H1 (cell line): ENCODE data around the gene LPP. TPM values are rescaled to one million over a fixed set of nuclear protein-coding genes. Genes with fewer than 3 reads are reported as not detected.

Experiments
- CTCF ChIA-PET: fragments of 300-600 bp; sonication (Branson Sonifier 250); formaldehyde crosslinking; loops from one replicate; lab custom pipeline; 2021; ENCODE audit not compliant: partially characterized antibody; lab: Charles Lee
- POLR2A ChIA-PET: fragments of 300-600 bp; sonication (Branson Sonifier 250); formaldehyde crosslinking; loops from one replicate; lab custom pipeline; 2021; ENCODE audit warnings: inconsistent platforms; ENCODE audit not compliant: partially characterized antibody; lab: Charles Lee
- DNase-seq, 2 experiments: peaks; one replicate each; pipeline versions ENCODE4 v3.0.0 to v3.0.0-alpha.2; 2010 to 2022; ENCODE audit warnings: low spot score in 2 of 2, low read depth in 1 of 2, mixed read lengths in 1 of 2
- FAIRE-seq: peaks from 2 replicates; lab custom pipeline; 2011; peaks lifted over from hg19 to GRCh38; lab: Jason Lieb, UNC
- H2AFZ ChIP-seq: 2 replicates; pipeline ENCODE4 v1.8.1; 2012; ENCODE audit warnings: low read length, inconsistent platforms
- H2AK5ac ChIP-seq: 2 replicates; pipeline ENCODE4 v1.6.1; 2013; ENCODE audit warnings: low read depth, low read length
- H2BK120ac ChIP-seq: replicated peaks from 2 replicates; pipeline ENCODE3; 2013; ENCODE audit warnings: low read depth, low read length, inconsistent platforms
- H2BK12ac ChIP-seq: 2 replicates; pipeline ENCODE4 v1.6.1; 2013; ENCODE audit warnings: low read depth, low read length
- H2BK15ac ChIP-seq: 2 replicates; pipeline ENCODE4 v1.6.1; 2013; ENCODE audit warnings: low read length
- H2BK20ac ChIP-seq: 2 replicates; pipeline ENCODE4 v1.6.1; 2013; ENCODE audit warnings: low read length
- H2BK5ac ChIP-seq: 2 replicates; pipeline ENCODE4 v1.6.1; 2013; ENCODE audit warnings: low read depth, low read length
- H3K14ac ChIP-seq: 2 replicates; pipeline ENCODE4 v1.6.1; 2013; ENCODE audit warnings: inconsistent platforms; ENCODE audit not compliant: insufficient read length
- H3K18ac ChIP-seq: 2 replicates; pipeline ENCODE4 v1.6.1; 2013; ENCODE audit warnings: low read length; ENCODE audit errors: extremely low read depth
- H3K23ac ChIP-seq: 2 replicates; pipeline ENCODE4 v1.6.1; 2013; ENCODE audit warnings: inconsistent platforms; ENCODE audit not compliant: insufficient read length
- H3K23me2 ChIP-seq: 2 replicates; pipeline ENCODE4 v1.6.1; 2013; ENCODE audit warnings: low read depth, low read length
- H3K27ac ChIP-seq: 2 replicates; pipeline ENCODE4 v1.6.1; 2011; ENCODE audit warnings: low read depth, low read length, inconsistent platforms
- H3K27me3 ChIP-seq, 4 experiments: replicated peaks in 1 of 4; 1 replicate in 1 of 4; 2 replicates in 3 of 4; pipeline versions ENCODE4 v1.6.1 to v1.8.1; 2011 to 2013; ENCODE audit warnings: low read length in 3 of 4, mild to moderate bottlenecking in 3 of 4, inconsistent platforms in 2 of 4, mixed read lengths in 2 of 4, moderate library complexity in 1 of 4; ENCODE audit not compliant: control insufficient read depth in 3 of 4, insufficient read depth in 3 of 4; ENCODE audit errors: extremely low read depth in 1 of 4
- H3K36me3 ChIP-seq, 4 experiments: 2 replicates each; pipeline versions ENCODE4 v1.6.1 to v1.8.1; 2011 to 2013; ENCODE audit warnings: mild to moderate bottlenecking in 4 of 4, low read length in 3 of 4, moderate library complexity in 2 of 4, control low read depth in 1 of 4, inconsistent platforms in 1 of 4; ENCODE audit not compliant: insufficient read depth in 4 of 4, control insufficient read depth in 2 of 4
- H3K4ac ChIP-seq: replicated peaks from 2 replicates; pipeline ENCODE3; 2013; ENCODE audit warnings: low read length, low read depth, mixed read lengths, inconsistent platforms; ENCODE audit not compliant: insufficient read length
- H3K4me1 ChIP-seq, 4 experiments: replicated peaks in 1 of 4; 1 replicate in 1 of 4; 2 replicates in 3 of 4; pipeline versions ENCODE4 v1.6.1 to v1.8.1; 2011 to 2013; ENCODE audit warnings: low read length in 3 of 4, inconsistent platforms in 2 of 4, mixed read lengths in 1 of 4; ENCODE audit not compliant: insufficient read depth in 4 of 4, control insufficient read depth in 3 of 4
- H3K4me2 ChIP-seq, 2 experiments: 2 replicates each; pipeline versions ENCODE4 v1.6.1 to v1.8.1; 2011 to 2013; ENCODE audit warnings: low read depth in 2 of 2, low read length in 2 of 2, control low read depth in 1 of 2, inconsistent platforms in 1 of 2, mild to moderate bottlenecking in 1 of 2; ENCODE audit not compliant: insufficient read depth in 1 of 2
- H3K4me3 ChIP-seq, 4 experiments: fragments of 200-600, 300-600 bp in 1 of 4; sonication (generic), shearing (Covaris generic), sonication (Bioruptor Twin) in 1 of 4; 2 replicates each; pipeline versions ENCODE4 v1.5.1 to v1.8.1; 2011 to 2016; ENCODE audit warnings: low read length in 4 of 4, low read depth in 3 of 4, control low read depth in 2 of 4, inconsistent platforms in 2 of 4, mild to moderate bottlenecking in 2 of 4, mixed read lengths in 1 of 4, moderate library complexity in 1 of 4; ENCODE audit not compliant: insufficient read depth in 2 of 4; ENCODE audit errors: extremely low read depth in 1 of 4
- H3K56ac ChIP-seq: replicated peaks from 2 replicates; pipeline ENCODE3; 2013; ENCODE audit warnings: low read depth, mild to moderate bottlenecking, mixed read lengths, low read length, inconsistent platforms; ENCODE audit not compliant: insufficient read length
- H3K79me1 ChIP-seq: 2 replicates; pipeline ENCODE4 v1.6.1; 2013; ENCODE audit warnings: low read depth, low read length, control low read depth
- H3K79me2 ChIP-seq, 2 experiments: 2 replicates each; pipeline versions ENCODE4 v1.6.1 to v1.8.1; 2012 to 2013; ENCODE audit warnings: low read length in 2 of 2, mild to moderate bottlenecking in 2 of 2, inconsistent platforms in 1 of 2; ENCODE audit not compliant: insufficient read depth in 2 of 2, control insufficient read depth in 1 of 2
- H3K9ac ChIP-seq, 4 experiments: replicated peaks in 1 of 4; 1 replicate in 1 of 4; 2 replicates in 3 of 4; pipeline versions ENCODE4 v1.6.1 to v1.8.1; 2011 to 2013; ENCODE audit warnings: low read depth in 3 of 4, low read length in 3 of 4, control low read depth in 2 of 4, mild to moderate bottlenecking in 2 of 4, moderate library complexity in 2 of 4, inconsistent platforms in 1 of 4; ENCODE audit errors: extremely low read depth in 1 of 4
- H3K9me3 ChIP-seq, 2 experiments: 2 replicates each; pipeline versions ENCODE4 v1.6.1 to v1.8.1; 2012 to 2013; ENCODE audit warnings: mild to moderate bottlenecking in 2 of 2, moderate library complexity in 2 of 2, control low read depth in 1 of 2, inconsistent platforms in 1 of 2, low read depth in 1 of 2, low read length in 1 of 2, mixed read lengths in 1 of 2; ENCODE audit not compliant: insufficient read depth in 2 of 2
- H4K20me1 ChIP-seq, 2 experiments: replicated peaks in 1 of 2; 2 replicates each; pipeline versions ENCODE3 to v1.8.1; 2011 to 2013; ENCODE audit warnings: inconsistent platforms in 2 of 2, low read length in 2 of 2, mild to moderate bottlenecking in 1 of 2; ENCODE audit not compliant: insufficient read depth in 2 of 2, control insufficient read depth in 1 of 2
- H4K5ac ChIP-seq: 2 replicates; pipeline ENCODE4 v1.6.1; 2013; ENCODE audit warnings: low read length, low read depth, mixed read lengths, inconsistent platforms; ENCODE audit not compliant: insufficient read length
- H4K8ac ChIP-seq: 2 replicates; pipeline ENCODE4 v1.8.0; 2013; ENCODE audit warnings: mild to moderate bottlenecking, moderate library complexity, low read length, inconsistent platforms; ENCODE audit not compliant: insufficient read depth; ENCODE audit errors: extremely low read depth
- H4K91ac ChIP-seq: replicated peaks from 2 replicates; pipeline ENCODE3; 2013; ENCODE audit warnings: low read length, mixed read lengths, inconsistent platforms; ENCODE audit not compliant: insufficient read length
- BACH1 ChIP-seq: IDR thresholded peaks from 2 replicates; pipeline ENCODE4 v1.6.1; 2012; ENCODE audit warnings: low read length, improper control_type of control experiment
- CEBPB ChIP-seq: IDR thresholded peaks from 2 replicates; pipeline ENCODE4 v1.6.1; 2012; ENCODE audit warnings: low read depth, low read length
- CTCF ChIP-seq, 3 experiments: IDR thresholded peaks; 1 replicate in 2 of 3; 2 replicates in 1 of 3; pipeline versions ENCODE4 v1.5.1 to v1.6.1; 2011; ENCODE audit warnings: low read length in 3 of 3, mild to moderate bottlenecking in 3 of 3, inconsistent platforms in 2 of 3, low read depth in 1 of 3, moderate library complexity in 1 of 3; ENCODE audit not compliant: insufficient read depth in 1 of 3; ENCODE audit errors: control extremely low read depth in 1 of 3
- HDAC6 ChIP-seq: IDR thresholded peaks from one replicate; pipeline ENCODE4 v1.7.1; 2012; ENCODE audit warnings: low read depth, mild to moderate bottlenecking, inconsistent platforms, low read length, moderate library complexity
- POLR2A ChIP-seq, 2 experiments: IDR thresholded peaks; 1 replicate in 1 of 2; 2 replicates in 1 of 2; pipeline ENCODE4 v1.6.1; 2011; ENCODE audit warnings: low read depth in 2 of 2, low read length in 2 of 2, mild to moderate bottlenecking in 2 of 2; ENCODE audit errors: control extremely low read depth in 1 of 2
- WGBS, 2 experiments: shearing (Covaris generic) in 1 of 2; methylation state at CpG; one replicate each; pipeline versions ENCODE4 v1.1.6 to v1.1.7; 2013 to 2015; ENCODE audit warnings: low lambda C conversion rate in 2 of 2, mixed read lengths in 2 of 2, inconsistent platforms in 1 of 2, low coverage in 1 of 2, missing lambda C conversion rate in 1 of 2; ENCODE audit not compliant: insufficient replicate concordance in 2 of 2, insufficient coverage in 1 of 2, insufficient read length in 1 of 2; ENCODE audit errors: extremely low coverage in 1 of 2, missing lambda C conversion rate in 1 of 2; 5-methylcytosine and 5-hydroxymethylcytosine counted together
- polyA plus RNA-seq, 7 experiments: library from polyadenylated mRNA; depleted of rRNA in 3 of 7; stranded (reverse) in 5 of 7; unstranded in 2 of 7; fragments of >200 nt in 5 of 7; fragments of 200-250 nt in 2 of 7; gene quantifications; 1 replicate in 5 of 7; 2 replicates in 1 of 7; 4 replicates in 1 of 7; pipeline versions ENCODE4 v1.2.1 to v1.2.3, GENCODE V29; 2011 to 2013; ENCODE audit warnings: missing spikeins in 2 of 7, mixed read lengths in 2 of 7
- total RNA-seq: library from RNA; stranded (reverse); fragmentation: NEBNext Ultra II Directional; extraction: Animal tissue kit (Norgen Biotek cat#: 25700); gene quantifications from 2 replicates; pipeline ENCODE4 v1.2.1, GENCODE V29; 2021
- TF ChIP-seq, protein P1 (sequence below): IDR thresholded peaks from 2 replicates; pipeline ENCODE4 v1.6.1; 2012; ENCODE audit warnings: low read length, inconsistent platforms

LPP gene
- total and polyA plus RNA-seq, 2 of the 8 experiments (the other 6 are each of a cell fraction or from before 2014, with no cell fraction given): 10.0 to 53.3 TPM

- no peak overlapping the region for H2BK20ac ChIP-seq
- H3K4me3 ChIP-seq: no peak overlapping the region
- CTCF ChIA-PET: interaction anchor here (2.9 kb wide), 1 partner anchor 9 kb away, joined by 17 read pairs; no protein-coding TSS in a partner anchor
- TF ChIP-seq POLR2A (IDR thresholded peaks at IDR 0.05; ENCODE audit: control extremely low read depth in 1 of 2, low read depth in 2 of 2, low read length in 2 of 2) (no peak), CTCF (IDR thresholded peaks at IDR 0.05; ENCODE audit: control extremely low read depth in 1 of 3, insufficient read depth in 1 of 3, low read depth in 1 of 3, low read length in 3 of 3) (no peak), HDAC6 (no peak), CEBPB (no peak), BACH1 (no peak)
- TF ChIP-seq, protein P1, sequence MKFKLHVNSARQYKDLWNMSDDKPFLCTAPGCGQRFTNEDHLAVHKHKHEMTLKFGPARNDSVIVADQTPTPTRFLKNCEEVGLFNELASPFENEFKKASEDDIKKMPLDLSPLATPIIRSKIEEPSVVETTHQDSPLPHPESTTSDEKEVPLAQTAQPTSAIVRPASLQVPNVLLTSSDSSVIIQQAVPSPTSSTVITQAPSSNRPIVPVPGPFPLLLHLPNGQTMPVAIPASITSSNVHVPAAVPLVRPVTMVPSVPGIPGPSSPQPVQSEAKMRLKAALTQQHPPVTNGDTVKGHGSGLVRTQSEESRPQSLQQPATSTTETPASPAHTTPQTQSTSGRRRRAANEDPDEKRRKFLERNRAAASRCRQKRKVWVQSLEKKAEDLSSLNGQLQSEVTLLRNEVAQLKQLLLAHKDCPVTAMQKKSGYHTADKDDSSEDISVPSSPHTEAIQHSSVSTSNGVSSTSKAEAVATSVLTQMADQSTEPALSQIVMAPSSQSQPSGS: no peak
Measured at GRCh38 chr3:188583341-188584161, 429.6 kb downstream of the LPP start.

More at GRCh38 chr3:188583341-188584161, 429.6 kb downstream of the LPP start:
- Histone ChIP-seq H4K5ac (no peak overlapping the region), H3K27ac (no peak overlapping the region), H3K23me2 (no peaks in the 10 kb centered on the region; the same call in 1 of the 2 replicates), H3K27me3 (no peaks in the 10 kb centered on the region), H3K9ac (no peak overlapping the region), H4K20me1 (no peaks in the 10 kb centered on the region), H3K9me3 (no peaks in the 10 kb centered on the region), H3K4me2 (no peak overlapping the region), H3K18ac (no peak overlapping the region), H4K91ac (no peak overlapping the region), H3K4ac (no peak overlapping the region), H3K79me1 (no peaks in the 10 kb centered on the region), H3K79me2 (no peaks in the 10 kb centered on the region), H4K8ac (no peak overlapping the region), H2BK5ac (no peak overlapping the region), H3K23ac (no peak overlapping the region), H2BK12ac (no peak overlapping the region), H2BK15ac (no peak overlapping the region), H3K36me3 (no peaks in the 10 kb centered on the region), H3K4me1 (peaks cover 0 to 5% (median under 1%) of the 10 kb centered on the region in 4 experiments; a peak in 1 of 7 replicates), H2AFZ (no peak overlapping the region), H2BK120ac (no peak overlapping the region), H3K56ac (no peak overlapping the region), H2AK5ac (no peak overlapping the region), H3K14ac (no peak overlapping the region)
- POLR2A ChIA-PET: interaction anchor here (1.4 kb wide), 1 partner anchor 15 kb away, joined by 3 read pairs; no protein-coding TSS in a partner anchor
- no peak for DNase-seq
- FAIRE-seq: no peak
- WGBS, 2 experiments: 93% methylated on average over 9 of the region's 9 CpGs; no CpG with 5 or more reads in 1 of the 2 experiments
